Activated CD8-positive, alpha-beta memory T cell treated with anti-CD3 and anti-CD28 coated beads for 48 hours (primary cell): Measurements from ENCODE around the gene MYOF.
"Not testable (repeated sequence)": the region's sequence is repeated elsewhere in the genome, so short reads cannot be mapped to it uniquely, and the experiment has no call there.

Experiments
- DNase-seq, 3 experiments: peaks; one replicate each; pipeline ENCODE4 v3.0.0-alpha.2; 2020; ENCODE audit warnings: low read depth in 2 of 3, low spot score in 2 of 3

Gene MYOF

DNA sequence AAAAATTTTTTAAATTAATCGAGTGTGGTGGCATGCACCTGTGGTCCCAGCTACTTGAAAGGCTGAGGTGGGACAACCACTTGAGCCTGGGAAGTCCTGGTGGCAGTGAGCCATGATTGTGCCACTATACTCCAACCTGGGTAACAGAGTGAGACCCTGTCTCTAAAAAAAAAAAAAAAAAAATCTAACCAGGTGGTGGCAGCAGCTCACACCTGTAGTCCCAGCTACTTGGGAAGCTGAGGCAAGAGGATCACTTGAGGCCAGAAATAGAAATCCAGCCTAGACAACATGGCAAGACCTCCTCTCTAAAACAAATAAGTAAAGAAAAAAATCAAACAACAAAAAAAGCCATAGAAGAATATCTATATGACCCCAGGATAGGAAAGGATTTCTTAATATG, 3.6 kb upstream of the MYOF start:
- no peak for DNase-seq

DNA sequence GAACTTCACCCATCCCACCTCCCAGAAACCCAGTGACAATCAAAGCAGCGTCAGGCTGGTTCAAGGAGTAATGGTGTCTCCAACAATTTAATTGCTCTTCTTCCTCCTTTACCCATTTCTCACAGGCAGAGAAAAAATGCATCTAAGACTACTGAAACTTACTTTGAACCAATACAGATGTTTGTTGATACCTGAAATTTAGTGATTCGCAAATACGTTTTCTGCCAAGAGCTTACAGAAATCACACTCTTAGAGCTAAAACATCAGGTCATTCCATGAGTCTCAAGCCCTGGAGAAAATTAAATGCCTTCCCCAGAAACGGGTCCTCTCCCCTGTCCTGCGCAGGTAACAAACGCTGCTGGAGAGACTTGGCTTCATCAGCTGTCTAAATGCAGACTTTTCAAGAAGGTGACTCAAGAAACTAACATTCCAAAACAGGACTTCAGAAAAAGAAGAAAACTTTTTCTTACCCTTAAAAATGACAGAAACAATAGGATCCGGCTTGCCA, 443 bp downstream of the MYOF start:
- no peak for DNase-seq

DNA sequence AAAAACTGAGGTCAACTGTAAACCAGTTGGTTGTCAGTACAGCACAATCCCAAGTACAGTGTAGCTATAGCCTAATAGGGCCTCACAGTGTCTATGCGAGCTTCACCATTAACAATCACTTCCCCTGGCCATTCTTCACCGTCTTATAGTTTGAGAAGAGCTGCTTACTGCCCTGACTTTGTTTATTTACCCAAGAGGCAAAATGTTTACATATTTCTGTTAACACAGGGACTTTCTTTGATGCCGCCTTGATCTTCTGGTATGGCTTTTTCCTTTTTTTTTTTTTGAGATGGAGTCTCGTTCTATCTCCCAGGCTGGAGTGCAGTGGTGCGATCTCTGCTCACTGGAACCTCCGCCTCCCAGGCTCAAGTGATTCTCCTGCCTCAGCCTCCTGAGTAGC, 3.3 kb downstream of the MYOF start:
- DNase-seq = no peak

DNA sequence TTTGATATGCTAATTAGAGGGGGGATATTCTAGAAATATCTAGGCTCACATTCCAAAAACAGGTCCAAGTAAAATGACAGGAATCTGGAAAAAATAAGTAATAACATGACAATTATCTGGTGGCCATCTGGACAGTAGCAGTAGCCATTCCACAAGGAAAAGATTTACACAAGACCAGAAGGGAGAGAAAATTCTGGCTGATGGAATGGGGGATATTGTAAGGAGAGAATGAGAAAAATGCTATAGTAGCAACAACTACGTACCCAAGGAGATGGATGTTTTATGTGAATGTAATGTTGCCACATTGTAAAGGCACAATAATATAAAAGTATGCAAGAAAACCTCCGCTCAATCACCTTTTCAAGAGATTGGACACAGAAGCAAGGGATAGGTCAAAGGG, 5.4 kb downstream of the MYOF start:
- DNase-seq = no peak

DNA sequence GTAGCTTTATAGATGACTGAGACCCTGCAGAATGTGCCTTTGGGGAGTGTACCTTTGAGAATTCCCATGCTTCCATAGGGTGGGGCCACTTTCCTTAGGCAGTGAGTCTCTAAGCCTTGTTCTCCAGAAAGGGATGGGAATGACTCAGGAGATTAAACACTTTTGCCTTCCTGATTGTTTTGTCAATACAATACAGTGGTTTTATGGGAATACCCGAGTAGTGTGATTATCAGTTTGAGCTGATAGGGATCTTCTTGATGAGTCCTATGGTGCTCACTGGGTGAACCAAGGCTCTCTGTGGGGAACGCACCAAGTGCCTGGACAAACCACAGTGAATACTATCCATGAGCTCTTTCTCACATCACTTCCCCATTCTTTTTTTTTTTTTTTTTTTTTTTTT, 6.3 kb downstream of the MYOF start:
- no peak for DNase-seq

DNA sequence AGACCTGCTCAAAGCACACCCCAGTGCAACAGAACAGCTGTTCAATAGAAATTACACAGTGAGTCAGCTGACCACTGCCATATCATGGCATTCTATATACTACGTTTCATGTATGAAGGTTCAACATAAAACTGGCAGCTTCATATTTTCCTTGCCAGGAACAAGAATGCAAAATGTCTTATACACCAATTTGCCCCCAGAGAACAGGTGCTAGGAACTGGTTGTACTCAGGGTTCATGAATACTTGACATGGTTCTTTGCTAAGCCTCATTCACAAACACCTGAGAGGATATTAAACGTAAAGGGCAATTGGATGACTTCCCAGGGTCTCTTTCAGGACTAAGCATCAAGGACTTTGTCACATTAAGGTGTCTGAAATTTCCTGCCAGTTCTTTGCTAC, 6.9 kb downstream of the MYOF start:
- no peak for DNase-seq

DNA sequence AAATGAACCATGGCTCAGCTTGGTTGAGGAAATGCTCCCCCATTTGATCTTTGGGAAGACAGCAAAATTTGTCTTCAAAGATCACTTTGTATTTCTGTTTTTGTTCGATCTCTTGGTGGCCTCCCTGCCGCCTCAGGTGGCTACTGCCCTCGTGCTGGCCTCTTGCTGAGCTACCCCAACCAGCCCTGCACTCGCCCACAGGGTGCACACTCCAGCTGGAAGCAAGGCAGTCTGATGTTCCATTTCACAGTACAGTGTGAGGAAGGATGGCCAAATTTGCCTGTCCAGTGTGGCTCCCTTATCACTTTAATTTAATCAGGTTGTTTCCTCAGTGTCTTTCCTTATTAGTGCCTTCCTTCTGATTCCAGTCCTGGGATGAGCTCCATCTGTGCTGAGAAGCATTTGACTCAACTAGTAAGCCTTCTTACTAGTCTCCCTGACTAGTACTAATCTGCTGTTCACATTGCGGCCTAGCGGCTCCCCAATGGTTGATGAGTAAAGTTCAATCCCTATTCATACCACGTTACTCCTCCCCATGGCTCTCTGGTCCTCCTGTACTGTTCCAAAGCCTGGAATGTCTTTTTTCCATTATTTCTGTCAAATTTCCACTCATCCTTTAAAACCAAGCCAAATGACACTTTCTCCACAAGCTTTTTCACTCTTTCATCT, 8.2 kb downstream of the MYOF start:
- DNase-seq = no peak

DNA sequence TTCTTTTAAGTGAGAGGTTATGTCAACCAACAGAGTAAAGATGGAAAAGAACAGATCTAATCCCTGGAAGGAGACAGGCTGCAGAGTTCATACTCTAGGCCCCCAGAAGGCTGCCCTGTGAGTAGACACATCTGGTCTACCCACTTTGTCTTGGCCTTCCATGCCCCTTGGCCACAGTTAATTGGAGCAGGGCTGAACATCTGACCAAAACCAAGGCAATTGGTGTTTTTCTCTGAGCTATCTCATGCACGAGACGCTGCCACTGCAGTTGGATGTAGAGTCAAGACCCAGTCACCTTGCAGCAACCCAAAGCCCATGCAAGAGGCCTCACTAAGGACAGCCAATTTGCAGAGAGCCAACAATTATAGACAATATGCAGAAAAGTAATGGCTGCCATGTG, 9.0 kb downstream of the MYOF start:
- no peak for DNase-seq

DNA sequence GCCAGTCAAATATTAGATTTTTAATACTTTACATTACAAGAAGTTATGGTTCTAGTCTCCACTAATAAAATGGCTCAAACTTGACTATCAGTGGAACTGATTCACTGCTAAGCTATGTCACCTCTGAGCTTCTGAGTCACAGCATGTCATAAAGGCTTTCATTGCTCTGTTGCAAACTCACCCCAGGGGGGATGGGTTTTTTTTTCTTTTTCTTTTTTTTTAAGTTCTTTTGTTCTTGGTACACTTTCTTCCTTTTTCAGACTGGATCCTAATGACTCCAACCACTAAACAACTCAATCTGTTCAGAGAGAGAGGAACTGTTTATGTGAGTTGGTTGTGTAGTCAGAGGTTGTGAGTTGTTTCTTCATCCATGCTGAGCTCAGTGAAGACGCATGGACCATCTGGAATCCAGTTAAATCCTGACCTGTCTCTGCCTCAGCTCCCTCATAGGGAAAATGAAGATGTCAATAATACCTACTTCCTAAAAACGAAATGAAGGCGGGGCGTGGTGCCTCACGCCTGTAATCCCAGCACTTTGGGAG, 11.0 kb downstream of the MYOF start:
- no peak for DNase-seq

DNA sequence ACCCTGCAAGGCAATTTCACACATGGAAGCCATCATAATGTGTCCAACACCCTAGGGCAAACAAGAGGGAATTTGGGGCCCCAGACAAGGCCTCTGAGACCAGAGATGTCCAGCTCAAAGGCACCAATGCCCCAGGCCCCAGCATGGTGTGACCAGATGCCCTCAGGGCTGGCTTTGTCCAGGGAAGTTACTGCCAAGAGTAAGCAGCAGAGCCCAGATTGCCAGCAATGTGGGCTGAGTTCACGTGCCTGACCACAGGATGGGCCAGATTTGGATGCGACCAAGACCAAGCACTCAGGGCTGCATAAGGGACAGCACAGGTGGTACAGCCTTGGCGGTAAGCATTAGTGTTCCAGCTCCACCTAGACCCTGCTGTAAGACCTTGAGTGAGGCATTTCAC, 12.7 kb downstream of the MYOF start:
- DNase-seq = no peak

DNA sequence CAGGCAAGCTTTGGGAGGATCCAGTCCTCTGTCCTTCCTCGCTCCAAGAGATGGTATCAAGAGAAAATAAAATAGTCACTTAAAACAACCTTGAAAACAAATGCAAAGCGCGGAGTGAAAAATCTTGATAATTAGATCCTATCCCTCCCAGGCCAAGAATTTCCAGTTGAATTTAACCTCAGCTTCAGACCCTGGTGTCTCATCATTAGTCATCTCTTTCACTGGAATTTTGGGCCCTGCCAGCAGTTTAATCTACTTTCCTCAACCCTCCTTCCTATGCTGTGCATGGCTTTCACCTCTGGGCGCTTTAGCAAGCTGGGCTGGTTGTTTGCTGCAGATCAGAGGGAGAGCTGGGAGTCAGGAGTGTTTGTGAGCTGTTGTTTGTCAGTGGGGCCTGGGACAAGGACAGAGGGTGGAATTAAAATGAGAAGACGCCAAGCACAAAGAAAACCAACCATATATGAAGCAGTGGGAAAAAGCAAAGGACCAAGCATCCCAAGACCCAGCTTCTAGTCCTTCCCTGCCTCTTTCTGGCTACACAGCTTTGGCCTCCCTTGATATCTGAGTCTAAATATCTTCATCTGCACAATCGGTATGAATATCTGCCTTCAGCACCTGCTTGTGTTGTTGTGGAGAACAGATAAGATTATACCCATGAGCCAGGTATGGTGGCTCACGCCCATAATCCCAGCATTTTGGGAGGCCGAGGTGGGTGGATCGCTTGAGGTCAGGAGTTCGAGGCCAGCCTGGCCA, 13.5 kb downstream of the MYOF start:
- no peak for DNase-seq

DNA sequence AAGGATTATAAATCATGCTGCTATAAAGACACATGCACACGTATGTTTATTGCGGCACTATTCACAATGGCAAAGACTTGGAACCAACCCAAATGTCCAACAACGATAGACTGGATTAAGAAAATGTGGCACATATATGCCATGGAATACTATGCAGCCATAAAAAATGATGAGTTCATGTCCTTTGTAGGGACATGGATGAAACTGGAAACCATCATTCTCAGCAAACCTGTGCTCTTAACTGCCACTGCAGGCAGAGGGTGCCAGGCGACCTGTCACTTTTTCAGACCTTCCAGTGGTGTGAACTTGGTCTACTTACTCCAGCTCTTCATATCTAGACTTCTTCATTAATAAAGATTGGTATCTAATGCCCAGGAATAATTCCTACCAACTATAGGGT, 14.5 kb downstream of the MYOF start:
- not testable (repeated sequence) for DNase-seq

DNA sequence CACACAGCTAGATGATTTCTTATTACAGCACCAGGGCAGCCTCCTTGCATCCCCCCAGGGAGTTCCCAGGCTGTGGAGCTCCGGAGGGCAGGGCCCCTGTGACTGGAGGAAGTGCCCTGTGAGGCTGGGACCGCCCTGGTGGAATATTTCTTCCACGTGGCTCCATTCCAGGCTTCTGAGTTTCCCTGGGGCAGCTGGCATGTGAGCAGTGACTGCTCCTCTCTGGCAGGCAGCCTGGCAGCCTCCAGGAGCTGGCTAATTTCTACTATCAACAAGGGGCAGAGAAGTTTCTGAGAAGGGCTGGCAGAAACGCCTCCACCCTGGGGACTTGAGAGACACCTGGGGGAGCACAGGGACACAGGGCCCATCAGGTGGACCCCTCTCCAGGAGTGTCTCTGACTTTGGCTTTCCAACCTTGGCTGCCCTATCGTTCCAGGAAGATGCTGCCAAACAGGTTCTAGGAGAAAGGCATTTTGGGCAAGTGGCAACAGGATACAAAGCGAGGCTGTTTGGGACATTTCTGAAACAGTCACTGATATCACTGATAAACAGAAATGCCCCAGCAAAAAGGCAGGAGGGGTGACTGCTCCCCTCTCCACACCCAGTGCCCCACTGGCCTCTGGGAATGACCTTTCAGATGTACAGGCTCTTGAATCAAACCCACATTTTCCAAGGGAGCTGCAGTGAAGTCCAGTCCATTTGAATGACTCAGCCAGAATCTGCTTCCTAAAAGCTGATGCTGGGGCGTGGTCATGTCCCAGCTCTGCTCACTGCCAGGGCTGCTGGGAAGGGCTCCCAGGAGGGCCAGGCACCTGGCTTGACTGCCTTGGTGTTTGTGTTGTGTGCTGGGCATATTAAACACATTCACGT, 16.1 kb downstream of the MYOF start:
- no peak for DNase-seq

DNA sequence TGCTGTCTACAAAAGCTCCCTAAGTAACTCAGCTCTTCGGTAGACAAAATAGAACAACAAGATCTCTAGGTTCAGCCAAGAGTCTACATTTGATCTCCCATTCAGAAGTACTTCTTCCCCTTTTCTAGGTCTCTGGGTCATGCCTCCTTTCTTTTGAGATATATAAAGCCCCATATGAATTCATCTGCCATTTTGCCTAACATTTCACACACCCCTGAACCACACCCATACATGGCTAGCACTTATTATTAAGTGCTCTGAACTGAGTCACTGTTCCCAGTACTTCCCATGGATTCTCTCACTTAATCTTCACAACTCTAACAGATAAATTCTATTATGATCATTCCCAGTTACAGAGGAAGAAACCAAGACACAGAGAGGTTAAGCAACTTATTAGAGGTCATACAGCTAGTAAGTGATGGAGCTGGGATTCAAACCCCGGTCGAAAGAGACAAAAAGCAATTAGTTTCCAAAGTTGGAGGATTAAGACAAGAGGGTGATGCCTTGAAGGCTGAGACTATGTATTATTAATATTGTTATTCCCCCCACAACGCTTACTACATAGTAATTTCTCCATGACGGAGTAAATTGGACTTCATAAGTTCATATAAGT, 17.3 kb downstream of the MYOF start:
- no peak for DNase-seq

DNA sequence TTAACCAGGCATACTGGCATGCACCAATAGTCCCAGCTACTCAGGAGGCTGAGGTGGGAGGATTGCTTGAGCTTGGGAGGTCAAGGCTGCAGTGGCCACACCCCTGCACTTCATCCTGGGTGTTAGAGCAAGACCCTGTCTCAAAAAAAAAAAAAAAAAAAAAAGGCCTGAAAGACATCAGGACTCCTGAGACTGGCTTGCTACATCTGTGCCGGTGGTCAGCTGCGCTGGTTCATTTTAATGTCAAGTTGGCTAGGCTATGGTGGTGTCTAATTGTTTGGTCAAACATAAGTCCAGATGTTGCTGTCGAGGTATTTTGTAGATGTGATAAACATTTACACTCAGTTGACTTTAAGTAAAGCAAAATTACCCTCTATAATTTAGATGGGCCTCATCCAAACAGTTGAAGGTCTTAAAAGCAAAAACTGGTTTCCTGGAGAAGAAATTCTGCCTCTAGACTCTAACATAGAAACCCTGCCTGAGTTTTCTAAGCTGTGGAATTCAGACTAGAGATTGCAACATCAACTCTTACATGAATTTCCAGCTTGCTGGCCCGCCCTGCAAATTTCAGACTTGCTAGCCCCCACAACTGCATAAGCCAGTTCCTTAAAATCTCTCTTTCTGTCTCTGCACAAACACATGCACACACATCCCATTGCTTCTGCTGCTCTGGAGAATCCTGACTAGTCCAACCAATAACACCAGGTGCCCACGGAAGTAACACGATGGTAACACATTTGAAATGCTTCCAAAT, 18.2 kb downstream of the MYOF start:
- DNase-seq = no peak

DNA sequence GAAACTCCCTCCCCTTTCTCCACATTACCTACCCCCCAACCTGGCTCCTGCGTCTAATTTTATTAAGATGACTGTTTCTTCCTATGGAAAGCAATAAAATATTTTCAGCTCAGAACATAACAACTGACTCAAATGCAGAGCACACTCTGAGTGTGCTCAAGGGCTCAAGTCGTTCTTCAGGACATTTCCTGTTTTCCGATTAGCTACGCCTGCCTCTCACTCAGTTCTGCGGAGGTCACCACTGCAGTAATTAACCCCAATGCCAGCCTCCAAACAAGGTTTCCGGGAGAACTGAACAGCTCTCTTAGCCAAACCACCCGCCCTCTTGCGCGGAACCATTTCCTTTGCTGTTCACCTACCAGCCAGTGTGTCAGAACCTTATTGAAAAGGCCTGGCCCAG, 19.3 kb downstream of the MYOF start:
- no peak for DNase-seq

DNA sequence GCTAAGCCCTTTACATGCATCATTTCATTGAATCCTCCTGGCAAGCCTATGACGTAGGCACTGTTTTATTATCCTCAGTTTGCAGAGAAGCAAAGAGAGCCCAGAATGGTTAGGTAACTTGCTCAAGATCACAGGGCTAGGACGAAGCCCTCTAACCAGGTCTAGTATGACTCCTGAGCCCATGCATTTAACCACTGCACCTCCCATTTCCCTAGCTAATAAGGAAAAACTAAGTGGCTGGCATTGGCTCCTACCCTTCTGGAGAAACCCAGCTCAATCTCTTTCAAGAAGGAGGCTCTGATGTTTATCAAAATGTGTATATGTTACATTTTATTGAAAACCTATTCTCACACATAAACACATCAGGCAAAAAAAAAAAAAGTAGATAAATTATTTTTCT, 19.8 kb downstream of the MYOF start:
- no peak for DNase-seq

DNA sequence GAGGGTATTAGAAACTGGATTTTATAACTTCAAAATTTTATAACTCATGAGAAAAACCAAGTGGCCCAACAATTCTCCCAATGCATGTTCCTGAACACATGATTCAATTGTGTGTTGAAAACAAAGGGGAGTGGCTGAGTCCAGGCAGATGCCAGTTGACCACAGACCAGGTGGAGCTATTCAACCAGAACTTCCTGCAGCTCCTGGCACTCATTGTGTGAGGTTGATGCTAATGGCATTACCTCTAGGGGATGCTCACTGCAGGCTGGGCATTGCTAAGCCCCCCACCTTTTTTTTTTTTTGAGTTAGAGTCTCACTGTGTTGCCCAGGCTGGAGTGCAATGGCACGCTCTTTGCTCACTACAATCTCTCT, 20.3 kb downstream of the MYOF start:
- DNase-seq = no peak

DNA sequence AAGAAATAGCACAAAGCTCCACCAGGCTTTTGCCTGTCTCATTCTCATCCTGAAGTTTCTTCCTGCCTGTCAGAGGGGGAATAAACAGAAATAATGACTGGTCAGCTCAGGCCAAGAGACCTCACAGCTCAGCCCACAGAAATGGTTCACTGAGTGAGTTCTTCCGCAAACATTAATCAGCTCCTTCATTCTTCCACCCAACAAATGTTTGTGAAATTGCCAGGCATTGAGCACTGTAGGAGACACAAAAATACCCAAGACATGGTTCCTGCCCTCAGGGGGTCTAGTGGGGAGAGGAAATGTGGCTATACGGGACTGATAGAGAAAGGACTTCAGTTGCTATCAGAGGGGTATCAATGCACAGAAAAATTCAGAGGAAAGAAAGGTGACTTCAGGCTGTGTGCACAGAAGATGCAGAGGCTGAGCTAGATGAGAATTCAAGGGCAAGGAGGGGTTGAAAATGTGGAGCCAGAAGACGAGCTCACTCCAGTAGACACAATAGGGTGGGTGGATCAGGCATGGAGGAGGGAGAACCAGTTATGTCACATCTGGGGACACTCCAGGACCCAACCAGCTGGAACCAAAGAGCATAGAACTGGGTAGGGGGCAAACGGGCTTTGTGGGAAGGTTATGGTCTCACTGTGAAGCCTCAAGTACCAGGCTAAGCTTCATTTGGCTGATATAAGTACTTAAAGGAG, 20.9 kb downstream of the MYOF start:
- no peak for DNase-seq

DNA sequence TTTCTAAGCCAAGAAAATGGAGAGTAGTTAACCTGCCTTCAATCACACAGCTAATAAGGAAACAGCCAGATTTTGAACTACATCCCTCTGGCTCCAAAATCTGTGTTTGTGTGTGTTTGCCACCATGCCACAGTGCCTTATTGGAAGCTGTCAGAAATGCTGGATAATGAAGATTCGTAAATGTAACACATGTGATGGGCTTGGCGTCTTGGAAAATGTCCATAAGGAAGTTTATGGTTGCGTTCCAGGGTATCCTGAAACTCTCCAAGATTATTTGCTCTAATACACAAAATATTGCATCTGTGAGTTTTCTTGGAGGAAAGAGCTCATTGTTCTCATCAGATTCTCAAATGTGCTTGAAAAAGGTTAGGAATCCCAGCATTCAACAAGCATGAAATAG, 22.7 kb downstream of the MYOF start:
- no peak for DNase-seq
